Heart left ventricle (tissue), 16 donors: Measurements from ENCODE around the gene TCFL5. TPM values are rescaled to one million over a fixed set of nuclear protein-coding genes. Genes with fewer than 3 reads are reported as not detected.

Experiments used
- ATAC-seq, 4 donors: fragments of 200-7000 bp; cut with Tn5 transposase; one replicate each; pipeline ENCODE4 v1.9.1; 2020 to 2022; ENCODE audit warnings: moderate library complexity in 4 of 4, mild to moderate bottlenecking in 3 of 4, moderate number of reproducible peaks in 1 of 4
- DNase-seq, 5 donors: peaks; one replicate each; pipeline ENCODE4 v3.0.0-alpha.2; 2020
- H3K27ac ChIP-seq, 12 donors: fragments of 200-600 bp; sonication (generic) in 4 of 12; one replicate each; pipeline versions ENCODE4 v1.5.0 to v1.8.0; 2016 to 2022; ENCODE audit warnings: mild to moderate bottlenecking in 2 of 12
- H3K27me3 ChIP-seq, 9 donors: fragments of 200-600 bp; sonication (generic) in 2 of 9; one replicate each; pipeline versions ENCODE4 v1.5.1 to v1.8.0; 2016 to 2022; ENCODE audit warnings: mild to moderate bottlenecking in 3 of 9
- H3K36me3 ChIP-seq, 9 donors: fragments of 200-600 bp; sonication (generic) in 2 of 9; one replicate each; pipeline versions ENCODE4 v1.5.0 to v1.8.0; 2018 to 2022; ENCODE audit warnings: mild to moderate bottlenecking in 2 of 9
- H3K4me1 ChIP-seq, 12 donors: fragments of 200-600 bp; sonication (generic) in 4 of 12; one replicate each; pipeline versions ENCODE4 v1.5.0 to v1.8.0; 2016 to 2022; ENCODE audit warnings: mild to moderate bottlenecking in 3 of 12
- H3K4me3 ChIP-seq, 12 donors: fragments of 200-600 bp; sonication (generic) in 4 of 12; one replicate each; pipeline versions ENCODE4 v1.5.0 to v1.8.0; 2017 to 2022; ENCODE audit warnings: mild to moderate bottlenecking in 9 of 12, moderate library complexity in 4 of 12
- H3K9me3 ChIP-seq, 12 donors: fragments of 200-600 bp; sonication (generic) in 4 of 12; one replicate each; pipeline versions ENCODE4 v1.5.0 to v1.8.0; 2016 to 2022; ENCODE audit warnings: mild to moderate bottlenecking in 1 of 12
- POLR2A ChIP-seq, 2 donors: fragments of 450-650 bp; IDR thresholded peaks; one replicate each; pipeline ENCODE4 v1.6.1; 2017; ENCODE audit warnings: antibody characterized with exemption in 2 of 2, mild to moderate bottlenecking in 2 of 2, moderate library complexity in 2 of 2
- WGBS, 4 donors: extraction: QIAGEN DNeasy Blood & Tissue Kit in 2 of 4; methylation state at CpG; one replicate each; pipeline versions ENCODE4 v1.1.5 to v1.1.7; 2013 to 2018; 5-methylcytosine and 5-hydroxymethylcytosine counted together
- intact Hi-C, 10 donors: fragments of 100-400 bp; cut with DNase I; formaldehyde crosslinking; loops; one replicate each; pipeline versions ENCODE4 v1.11.1 to v1.14.2; 2022
- polyA plus RNA-seq, 2 donors: library from polyadenylated mRNA; stranded (reverse); fragments of 200-250 nt; gene quantifications; one replicate each; pipeline ENCODE4 v1.2.3, GENCODE V29; 2013
- total RNA-seq, 9 donors: library from RNA; depleted of rRNA in 2 of 9; stranded (reverse); fragments of >200 nt in 2 of 9; fragmentation: NEBNext Ultra II Directional in 3 of 9; extraction: Animal tissue kit (Norgen Biotek cat#: 25700) in 3 of 9; gene quantifications; one replicate each; pipeline versions ENCODE4 v1.1.0 to v1.2.4, GENCODE V29; 2016 to 2023
- TF ChIP-seq, protein P1 (sequence below), 12 donors: fragments of 200-600 bp; sonication (generic) in 4 of 12; IDR thresholded peaks; one replicate each; pipeline versions ENCODE4 v1.5.0 to v1.8.0; 2018 to 2022; ENCODE audit warnings: antibody characterized with exemption in 12 of 12, mild to moderate bottlenecking in 5 of 12
- donor health status: ischemic (EF 13 %, LVEDD 7.1; RV severe dilation, severe dysfunction).
- donor health status: healthy with polysubstance abuse.
- donor health status: DM: no; HTN: yes; CAD: no.
- donor health status: DM: no; HTN: no; CAD: no.
- donor health status: ischemic (EF 25% LVEDD 6.9; RV normal size, moderate dysfunction).
- donor health status: ischemic (EF 25% LVEDD 5.7; RV mildly dilated, moderate dysfunction).
- donor health status: healthy.
- donor health status: DM: yes; HTN: yes; CAD: no.
- donor health status: ischemic (EF 35%, LVEDD 5.7; RV mildly dilated, moderate dysfunction).
- donor health status: nonischemic (EF 11% LVEDD 7.7; RV severe dilation, severe dysfunction).
- donor health status: DM: yes; HTN: yes; CAD: no.
- donor health status: PGD.
- donor health status: ischemic (EF 29% LVEDD 5.4; RV normal size, mild dysfunction).
- donor health status: nonischemic (EF 23%, LVEDD 6.1; RV moderate dilation, normal function).

Gene TCFL5
- total and polyA plus RNA-seq, 11 donors: 2.5 to 8.2 (median 5.9) TPM

DNA sequence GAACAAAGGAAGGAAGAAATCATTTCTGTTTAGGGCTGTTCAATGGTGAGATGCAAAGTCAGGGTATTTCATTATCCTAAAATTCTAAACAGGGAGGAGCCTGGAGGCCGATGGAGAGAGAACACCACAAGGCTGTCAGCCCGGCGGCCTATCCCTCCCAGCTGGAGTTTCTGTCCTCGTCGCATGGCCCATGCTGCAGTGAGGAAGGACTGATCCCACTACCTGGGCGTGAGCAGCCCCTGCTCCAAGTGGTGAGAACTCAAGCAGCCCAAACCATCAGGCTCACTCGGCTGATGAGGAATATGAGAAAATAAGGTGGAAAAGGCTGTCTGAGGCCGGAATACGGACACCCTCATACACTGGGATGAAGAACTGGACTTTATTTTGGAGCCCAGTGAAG, 33.9 kb upstream of the TCFL5 start:
- 90 to 93% (median 91%) methylated on average over 9 of the region's 9 CpGs for WGBS, 4 donors
- Histone ChIP-seq H3K9me3 (no peaks in the 10 kb centered on the region), H3K27me3 (no peaks in the 10 kb centered on the region), H3K4me3 (no peak overlapping the region), H3K4me1 (peaks cover 6 to 22% (median 14%) of the 10 kb centered on the region in 12 donors), H3K27ac (no peak overlapping the region), H3K36me3 (peaks cover under 1 to 70% (median 60%) of the 10 kb centered on the region in 9 donors)
- ATAC-seq (no peak), DNase-seq (no peak)
- intact Hi-C loops: loop anchor here in 2 of 10 donors (5.0 kb wide), 2 partner anchors 112 to 117 kb away; partner anchors contain the start of gene BHLHE23 (in 1 of the 2)
- TF ChIP-seq, protein P1, sequence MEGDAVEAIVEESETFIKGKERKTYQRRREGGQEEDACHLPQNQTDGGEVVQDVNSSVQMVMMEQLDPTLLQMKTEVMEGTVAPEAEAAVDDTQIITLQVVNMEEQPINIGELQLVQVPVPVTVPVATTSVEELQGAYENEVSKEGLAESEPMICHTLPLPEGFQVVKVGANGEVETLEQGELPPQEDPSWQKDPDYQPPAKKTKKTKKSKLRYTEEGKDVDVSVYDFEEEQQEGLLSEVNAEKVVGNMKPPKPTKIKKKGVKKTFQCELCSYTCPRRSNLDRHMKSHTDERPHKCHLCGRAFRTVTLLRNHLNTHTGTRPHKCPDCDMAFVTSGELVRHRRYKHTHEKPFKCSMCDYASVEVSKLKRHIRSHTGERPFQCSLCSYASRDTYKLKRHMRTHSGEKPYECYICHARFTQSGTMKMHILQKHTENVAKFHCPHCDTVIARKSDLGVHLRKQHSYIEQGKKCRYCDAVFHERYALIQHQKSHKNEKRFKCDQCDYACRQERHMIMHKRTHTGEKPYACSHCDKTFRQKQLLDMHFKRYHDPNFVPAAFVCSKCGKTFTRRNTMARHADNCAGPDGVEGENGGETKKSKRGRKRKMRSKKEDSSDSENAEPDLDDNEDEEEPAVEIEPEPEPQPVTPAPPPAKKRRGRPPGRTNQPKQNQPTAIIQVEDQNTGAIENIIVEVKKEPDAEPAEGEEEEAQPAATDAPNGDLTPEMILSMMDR (IDR thresholded peaks at IDR 0.05): no peak
- no peak for TF ChIP-seq POLR2A (IDR thresholded peaks at IDR 0.05)

DNA sequence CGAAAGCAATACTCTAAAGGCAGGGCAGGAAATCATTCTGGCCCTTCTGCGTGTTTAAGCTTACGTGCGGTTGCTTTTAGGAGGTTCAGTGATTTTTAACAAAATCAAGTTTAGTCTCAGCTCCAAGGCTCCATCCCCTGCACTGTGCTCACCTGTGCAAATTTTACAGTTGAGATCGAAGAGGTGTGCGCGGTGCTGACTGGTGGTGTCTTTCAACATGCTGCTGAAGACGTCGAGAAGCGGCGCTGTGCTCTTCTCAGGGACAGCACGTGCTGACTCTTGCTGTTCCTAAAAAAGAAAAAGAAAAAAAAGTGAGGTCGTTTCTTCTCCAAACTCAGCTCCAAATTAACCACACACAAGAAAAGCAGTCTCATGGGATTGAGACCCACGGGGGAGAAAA, 32.6 kb upstream of the TCFL5 start:
- H3K9me3 ChIP-seq: no peaks in the 10 kb centered on the region
- ATAC-seq (no peak), DNase-seq (no peak)
- no peak overlapping the region for H3K27ac ChIP-seq
- intact Hi-C loops: no loop called here
- no peaks in the 10 kb centered on the region for H3K27me3 ChIP-seq
- 90 to 92% (median 91%) methylated on average over 14 of the region's 14 CpGs for WGBS, 4 donors
- TF ChIP-seq, protein P1 (IDR thresholded peaks at IDR 0.05): no peak
- no peak for TF ChIP-seq POLR2A (IDR thresholded peaks at IDR 0.05)
- no peak overlapping the region for H3K4me3 ChIP-seq
- peaks cover 6 to 83% (median 73%) of the 10 kb centered on the region in 9 donors for H3K36me3 ChIP-seq
- peaks cover 0 to 9% (median 2%) of the 10 kb centered on the region in 12 donors for H3K4me1 ChIP-seq

DNA sequence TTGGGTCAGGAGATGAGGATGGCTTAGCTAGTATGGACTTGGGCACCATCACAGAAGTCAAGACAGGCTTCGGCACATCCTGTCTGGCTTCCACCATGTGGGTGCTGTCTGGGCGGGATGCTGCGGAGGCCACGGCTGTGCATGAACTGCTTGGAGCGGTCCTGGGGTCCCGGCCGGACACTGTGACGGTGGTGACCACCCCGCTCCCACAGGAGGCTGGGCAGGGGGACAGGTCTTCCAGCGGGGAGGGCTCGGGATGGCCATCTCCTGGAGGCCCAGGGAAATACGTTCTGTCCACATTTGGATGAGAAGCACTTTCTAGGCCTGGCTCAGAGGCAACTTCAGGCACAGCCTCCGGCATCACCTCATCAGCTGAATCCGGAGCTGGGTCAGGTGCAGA, 32.1 kb upstream of the TCFL5 start:
- 90 to 95% (median 94%) methylated on average over 6 to 14 of the region's 14 CpGs for WGBS, 4 donors
- no peak for DNase-seq

DNA sequence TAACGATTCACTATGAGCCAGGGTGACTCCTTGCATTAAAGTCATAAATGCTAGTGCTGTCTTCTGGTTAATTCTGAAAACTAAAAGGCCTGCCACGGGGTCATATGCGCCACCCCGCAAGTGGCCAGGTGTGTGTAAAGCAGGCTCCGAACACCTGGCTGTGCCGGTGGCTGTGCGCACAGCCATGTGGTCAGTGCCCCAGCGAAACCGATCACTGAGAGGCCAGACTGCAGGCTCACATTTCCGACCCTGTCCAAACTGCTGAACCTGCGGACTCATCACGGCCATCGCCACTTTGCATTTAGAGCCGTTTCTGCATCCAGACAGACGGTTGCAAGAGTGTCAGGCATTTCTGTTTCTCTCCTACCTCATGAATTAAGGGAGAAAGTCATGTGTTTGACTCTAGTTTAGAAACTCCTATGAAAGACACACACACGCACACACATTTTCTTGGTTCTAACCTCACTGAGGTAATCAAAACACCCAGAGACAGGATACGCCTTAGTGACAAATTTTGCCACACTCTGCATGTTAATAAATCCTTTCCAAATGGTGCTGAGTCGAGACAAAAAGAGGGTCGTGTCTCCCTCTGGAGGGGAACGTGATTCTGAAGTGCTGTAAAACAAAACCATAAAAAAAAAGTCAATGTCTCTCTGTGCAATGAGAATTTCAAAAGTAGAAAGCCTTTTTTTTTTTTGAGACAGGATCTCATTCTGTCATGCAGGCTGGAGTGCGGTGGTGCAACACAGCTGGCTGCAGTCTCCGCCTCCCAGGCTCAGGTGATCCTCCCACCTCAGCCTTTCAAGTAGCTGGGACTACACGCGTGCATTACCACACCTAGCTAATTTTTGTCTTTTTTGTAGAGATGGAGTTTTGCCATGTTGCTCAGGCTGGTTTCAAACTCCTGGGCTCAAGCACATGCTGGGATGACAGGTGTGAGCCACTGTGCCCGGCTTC, 31.0 kb upstream of the TCFL5 start:
- Histone ChIP-seq H3K9me3 (no peaks in the 10 kb centered on the region), H3K4me1 (peaks cover 0 to 3% (median 0%) of the 10 kb centered on the region in 12 donors), H3K4me3 (no peak overlapping the region), H3K27me3 (no peaks in the 10 kb centered on the region), H3K27ac (no peak overlapping the region), H3K36me3 (peaks cover 10 to 99% (median 89%) of the 10 kb centered on the region in 9 donors)
- DNase-seq (no peak), ATAC-seq (no peak)
- TF ChIP-seq, protein P1 (IDR thresholded peaks at IDR 0.05): no peak
- intact Hi-C loops: no loop called here
- WGBS, 4 donors: 91 to 95% (median 93%) methylated on average over 25 of the region's 25 CpGs

More for the DNA sequence above, 32.1 kb upstream of the TCFL5 start:
- Histone ChIP-seq H3K36me3 (peaks cover 10 to 89% (median 78%) of the 10 kb centered on the region in 9 donors), H3K27ac (no peak overlapping the region), H3K9me3 (no peaks in the 10 kb centered on the region), H3K4me1 (peaks cover 0 to 4% (median 0%) of the 10 kb centered on the region in 12 donors), H3K27me3 (no peaks in the 10 kb centered on the region), H3K4me3 (no peak overlapping the region)
- ATAC-seq: no peak
- no peak for TF ChIP-seq POLR2A (IDR thresholded peaks at IDR 0.05)
- TF ChIP-seq, protein P1 (IDR thresholded peaks at IDR 0.05): no peak
- intact Hi-C loops: no loop called here
